HG02973 (cell line): ENCODE data around the gene OVCH2.

Experiments used
- ATAC-seq: cut with Tn5 transposase; IDR thresholded peaks from one replicate; pipeline ENCODE4 v1.9.1; 2021; ENCODE audit warnings: moderate library complexity; ENCODE audit not compliant: unreplicated experiment

OVCH2 gene

GRCh38 chr11:7643314-7643713 lies 63.0 kb downstream of the OVCH2 start:
- ATAC-seq: no peak

DNA sequence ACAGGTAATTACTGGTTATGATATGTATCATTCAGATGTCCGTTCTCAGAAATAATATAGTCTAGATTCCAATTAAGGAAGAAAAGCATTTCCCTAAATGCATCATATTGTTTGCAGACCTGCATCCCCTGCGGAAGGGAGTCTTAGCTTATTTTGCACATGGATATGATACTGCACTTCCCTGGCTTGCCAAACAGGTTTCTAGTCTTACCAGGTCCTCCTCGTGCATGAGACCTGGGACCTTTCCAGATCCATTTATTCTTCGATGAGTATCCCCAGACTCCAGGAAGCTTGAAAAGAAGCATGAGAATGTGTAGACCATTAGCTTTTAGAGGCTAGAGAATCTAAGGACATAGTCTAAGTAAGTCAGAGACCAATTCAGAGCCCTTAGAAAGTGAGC lies 63.5 kb downstream of the OVCH2 start:
- ATAC-seq: no peak

DNA sequence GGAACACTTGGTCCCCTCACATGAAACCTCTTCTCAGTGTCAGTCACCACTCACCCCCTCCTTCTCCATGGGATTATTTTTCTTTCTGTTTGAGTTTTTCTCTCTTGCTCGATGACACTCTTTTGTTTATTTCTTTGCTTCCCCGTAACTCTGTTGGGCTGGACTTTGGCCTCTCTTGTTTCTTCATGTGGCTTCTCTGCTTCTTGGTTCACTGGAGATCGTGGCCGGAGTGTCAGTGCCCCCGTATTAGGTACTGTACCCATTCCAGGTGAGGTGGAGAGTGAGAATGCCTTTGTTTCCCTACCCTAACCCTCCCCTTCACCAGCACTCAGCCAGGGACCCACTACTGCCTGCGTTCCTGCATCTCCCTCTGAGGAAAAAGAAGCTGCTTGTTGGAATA lies 65.5 kb downstream of the OVCH2 start:
- ATAC-seq: no peak

GRCh38 chr11:7639643-7640025 lies 66.6 kb downstream of the OVCH2 start:
- no peak for ATAC-seq
